ENCODE results near the gene EAF2. TPM values are rescaled to one million over a fixed set of nuclear protein-coding genes. Genes with fewer than 3 reads are reported as not detected.

Gene EAF2
- 1.4 and 2.9 TPM in 2 replicates for total RNA-seq

GRCh38 chr3:121834671-121835464, at the start of gene EAF2, which contains the start of gene IQCB1:
Gene EAF2, plus strand, starts transcription at chr3:121835209. Its CDS starts 77 bp downstream, at chr3:121835286.
Gene IQCB1, minus strand, starts transcription at chr3:121835060. Its CDS starts 6,100 bp downstream, at chr3:121828960.

GRCh38 chr3:121894301-121894990, 59.4 kb downstream of the EAF2 start, which contains the start of gene SLC15A2:
Gene SLC15A2, plus strand, starts transcription at chr3:121894401. Its CDS starts 76 bp downstream, at chr3:121894477.

Other genes starting within 250 kb of the EAF2 start
- gene FBXO40, start 241.8 kb upstream of the EAF2 start, total RNA-seq, result not detected in 2 replicates
- gene HCLS1, start 174.3 kb upstream of the EAF2 start, total RNA-seq, result 43.8 and 55.7 TPM in 2 replicates
- gene GOLGB1, start 85.5 kb upstream of the EAF2 start, total RNA-seq, result 61.4 and 64.9 TPM in 2 replicates
- 21.9 and 27.7 TPM in 2 replicates for gene IQCB1, start 149 bp upstream of the EAF2 start, total RNA-seq
- gene SLC15A2, start 59.2 kb downstream of the EAF2 start, total RNA-seq, result under 0.01 and 0.36 TPM in 2 replicates
- not detected in 2 replicates for gene ILDR1, start 187.0 kb downstream of the EAF2 start, total RNA-seq
- gene CD86, start 220.2 kb downstream of the EAF2 start, total RNA-seq, result not detected in 2 replicates